ENCODE results near the gene NUDT9.

- TF ChIP-seq CTCF (IDR thresholded peaks at IDR 0.05; ENCODE audit: insufficient read depth, low read length, poor library complexity, severe bottlenecking) = no peak
- TF ChIP-seq EZH2phosphoT487 (conservative IDR thresholded peaks at IDR 0.05; ENCODE audit: low read length) = no peak
Measured at GRCh38 chr4:87481377-87481776, 59.0 kb downstream of the NUDT9 start.
